ENCODE data around the gene DLG4. TPM values are rescaled to one million over a fixed set of nuclear protein-coding genes. Genes with fewer than 3 reads are reported as not detected.

DLG4 gene
- total and polyA plus RNA-seq, 2 donors (not counting 3 experiments of a cell fraction or from before 2014, with no cell fraction given) = 14.9 to 34.6 TPM

GRCh38 chr17:7205561-7205960 lies 14.1 kb downstream of the DLG4 start:
- DNase-seq (ENCODE audit: low read depth, low spot score) = no peak
- no peaks in the 10 kb centered on the region for H3K79me2 ChIP-seq (ENCODE audit: control insufficient read depth, insufficient read depth, low read length)
- H4K20me1 ChIP-seq (replicated peaks; ENCODE audit: control insufficient read depth, extremely low read depth, insufficient read depth, low read length) = no peaks in the 10 kb centered on the region
- CTCF ChIA-PET = no interaction called here
- intact Hi-C loops (cut with micrococcal nuclease) (loop anchor here (1.0 kb wide), 1 partner anchor 9 kb away; no protein-coding TSS in a partner anchor), dilution Hi-C loops (cut with MboI; ENCODE audit: extremely low pct_ligation_motif_present, low sequenced_read_pairs) (no loop called here)
- no peaks in the 10 kb centered on the region for H3K9me1 ChIP-seq (replicated peaks; ENCODE audit: control insufficient read depth, extremely low read depth, insufficient read depth, low read length)
- POLR2A ChIA-PET = no interaction called here
- H3K4me3 ChIP-seq (replicated peaks in 1 of 3; ENCODE audit: insufficient read depth in 1 of 3, low read depth in 1 of 3, low read length in 3 of 3) = peak overlapping the region in 1 of 3 experiments; percentile 22
- H3K4me2 ChIP-seq (ENCODE audit: insufficient read depth, low read length) = peak overlapping the region; percentile 51
- no peak overlapping the region for H2AFZ ChIP-seq (ENCODE audit: low read depth, low read length)
- H3K27ac ChIP-seq (ENCODE audit: insufficient read depth, low read depth, low read length) = peak overlapping the region; percentile 14
- TF ChIP-seq GATA2 (IDR thresholded peaks at IDR 0.05; ENCODE audit: insufficient read depth, insufficient read length, low read depth, low read length) (no peak), POLR2AphosphoS5 (IDR thresholded peaks at IDR 0.05; ENCODE audit: insufficient read depth, low read depth, low read length) (no peak), MAX (IDR thresholded peaks at IDR 0.05; ENCODE audit: insufficient read depth, insufficient read length) (no peak), JUN (IDR thresholded peaks at IDR 0.05; ENCODE audit: borderline replicate concordance, insufficient read depth, insufficient read length, low read depth) (no peak), CTCF (IDR thresholded peaks at IDR 0.05; ENCODE audit: extremely low read depth in 1 of 2, insufficient read depth in 1 of 2, low read depth in 1 of 2, low read length in 2 of 2) (no peak), MYC (IDR thresholded peaks at IDR 0.05; ENCODE audit: low read depth, low read length) (no peak), EZH2 (IDR thresholded peaks at IDR 0.05; ENCODE audit: borderline replicate concordance, low read depth, low read length, severe bottlenecking) (no peak), FOS (IDR thresholded peaks at IDR 0.05; ENCODE audit: borderline replicate concordance, insufficient read depth, low read length) (no peak), POLR2A (IDR thresholded peaks at IDR 0.05; ENCODE audit: low read depth, low read length) (no peak)
- H3K27me3 ChIP-seq (ENCODE audit: control insufficient read depth in 2 of 2, insufficient read depth in 2 of 2, low read length in 2 of 2) = no peaks in the 10 kb centered on the region
- no peaks in the 10 kb centered on the region for H3K9me3 ChIP-seq (replicated peaks; ENCODE audit: control insufficient read depth, insufficient read depth, low read length)
- peaks cover 3 to 18% of the 10 kb centered on the region in 2 experiments for H3K36me3 ChIP-seq (ENCODE audit: control insufficient read depth in 2 of 2, extremely low read depth in 1 of 2, insufficient read depth in 2 of 2, low read length in 2 of 2)
- no TSS peak for BruUV-seq (replicated peaks)
- peaks cover 6% of the 10 kb centered on the region for H3K4me1 ChIP-seq (ENCODE audit: control insufficient read depth, extremely low read depth, insufficient read depth, low read length)
- FAIRE-seq = no peak
- no peak overlapping the region for H3K9ac ChIP-seq (replicated peaks; ENCODE audit: extremely low read depth, insufficient read depth, low read length)

All from endothelial cell of umbilical vein (primary cell).